DND-41 (cell line): Measurements from ENCODE around the gene PBOV1.

Experiments
- ATAC-seq: fragments of 200-7000 bp; cut with Tn5 transposase; 3 replicates; pipeline ENCODE4 v1.9.1; 2021; ENCODE audit warnings: low read depth; ENCODE audit not compliant: insufficient read depth
- DNase-seq: peaks from one replicate; pipeline ENCODE4 v3.0.0-alpha.2; 2020
- H2AFZ ChIP-seq: 2 replicates; pipeline ENCODE4 v1.6.0; 2012; ENCODE audit warnings: low read depth, low read length
- H3K27ac ChIP-seq: 2 replicates; pipeline ENCODE4 v1.5.1; 2012; ENCODE audit warnings: low read length, inconsistent platforms
- H3K27me3 ChIP-seq: fragments of 200-600 bp; sonication (generic); 2 replicates; pipeline ENCODE4 v1.6.0; 2012; ENCODE audit warnings: low read length, mild to moderate bottlenecking, inconsistent platforms; ENCODE audit not compliant: insufficient read depth, poor library complexity
- H3K36me3 ChIP-seq: 2 replicates; pipeline ENCODE4 v1.5.1; 2012; ENCODE audit warnings: low read length, inconsistent platforms; ENCODE audit not compliant: insufficient read depth
- H3K4me1 ChIP-seq: 2 replicates; pipeline ENCODE4 v1.5.1; 2012; ENCODE audit warnings: mild to moderate bottlenecking, low read length; ENCODE audit not compliant: insufficient read depth
- H3K4me2 ChIP-seq: 2 replicates; pipeline ENCODE4 v1.6.0; 2012; ENCODE audit warnings: mild to moderate bottlenecking, moderate library complexity, low read length, inconsistent platforms; ENCODE audit not compliant: insufficient read depth
- H3K4me3 ChIP-seq, 2 experiments: fragments of 200-600 bp in 1 of 2; shearing (Covaris generic) in 1 of 2; 2 replicates each; pipeline ENCODE4 v1.5.1; 2012 to 2016; ENCODE audit warnings: inconsistent platforms in 2 of 2, low read length in 2 of 2, mild to moderate bottlenecking in 2 of 2, low read depth in 1 of 2, moderate library complexity in 1 of 2
- H3K79me2 ChIP-seq: 2 replicates; pipeline ENCODE4 v1.6.0; 2012; ENCODE audit warnings: low read length, inconsistent platforms; ENCODE audit not compliant: insufficient read depth
- H3K9ac ChIP-seq: 2 replicates; pipeline ENCODE4 v1.6.0; 2012; ENCODE audit warnings: low read depth, mild to moderate bottlenecking, inconsistent platforms, low read length, moderate library complexity
- H3K9me3 ChIP-seq: 2 replicates; pipeline ENCODE4 v1.5.1; 2012; ENCODE audit warnings: low read length, moderate library complexity, mild to moderate bottlenecking, inconsistent platforms; ENCODE audit not compliant: insufficient read depth, severe bottlenecking
- H4K20me1 ChIP-seq: 2 replicates; pipeline ENCODE4 v1.6.0; 2012; ENCODE audit warnings: low read length; ENCODE audit not compliant: insufficient read depth
- EZH2 ChIP-seq: IDR thresholded peaks from 3 replicates; pipeline ENCODE4 v1.6.1; 2012; ENCODE audit warnings: borderline replicate concordance, low read depth, mild to moderate bottlenecking, moderate library complexity, low read length, inconsistent platforms; ENCODE audit not compliant: severe bottlenecking
- TF ChIP-seq, protein P1 (sequence below): IDR thresholded peaks from 2 replicates; pipeline ENCODE4 v1.5.1; 2012; ENCODE audit warnings: borderline replicate concordance, low read length, moderate library complexity, mild to moderate bottlenecking; ENCODE audit not compliant: poor library complexity, severe bottlenecking; ENCODE audit errors: extremely low read depth

The PBOV1 gene

GRCh38 chr6:138242987-138243592, 24.8 kb upstream of the PBOV1 start:
- peaks cover 32% of the 10 kb centered on the region for H3K27me3 ChIP-seq
- no peak overlapping the region for H3K9ac ChIP-seq
- no peaks in the 10 kb centered on the region for H3K4me1 ChIP-seq
- H3K4me3 ChIP-seq = no peak overlapping the region
- TF ChIP-seq, protein P1, sequence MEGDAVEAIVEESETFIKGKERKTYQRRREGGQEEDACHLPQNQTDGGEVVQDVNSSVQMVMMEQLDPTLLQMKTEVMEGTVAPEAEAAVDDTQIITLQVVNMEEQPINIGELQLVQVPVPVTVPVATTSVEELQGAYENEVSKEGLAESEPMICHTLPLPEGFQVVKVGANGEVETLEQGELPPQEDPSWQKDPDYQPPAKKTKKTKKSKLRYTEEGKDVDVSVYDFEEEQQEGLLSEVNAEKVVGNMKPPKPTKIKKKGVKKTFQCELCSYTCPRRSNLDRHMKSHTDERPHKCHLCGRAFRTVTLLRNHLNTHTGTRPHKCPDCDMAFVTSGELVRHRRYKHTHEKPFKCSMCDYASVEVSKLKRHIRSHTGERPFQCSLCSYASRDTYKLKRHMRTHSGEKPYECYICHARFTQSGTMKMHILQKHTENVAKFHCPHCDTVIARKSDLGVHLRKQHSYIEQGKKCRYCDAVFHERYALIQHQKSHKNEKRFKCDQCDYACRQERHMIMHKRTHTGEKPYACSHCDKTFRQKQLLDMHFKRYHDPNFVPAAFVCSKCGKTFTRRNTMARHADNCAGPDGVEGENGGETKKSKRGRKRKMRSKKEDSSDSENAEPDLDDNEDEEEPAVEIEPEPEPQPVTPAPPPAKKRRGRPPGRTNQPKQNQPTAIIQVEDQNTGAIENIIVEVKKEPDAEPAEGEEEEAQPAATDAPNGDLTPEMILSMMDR = no peak
- no peak for TF ChIP-seq EZH2
- H3K4me2 ChIP-seq = no peak overlapping the region
- DNase-seq = no peak
- H3K36me3 ChIP-seq = no peaks in the 10 kb centered on the region
- no peaks in the 10 kb centered on the region for H3K9me3 ChIP-seq
- H2AFZ ChIP-seq = no peak overlapping the region
- H3K27ac ChIP-seq = no peak overlapping the region
- no peak for ATAC-seq
- no peaks in the 10 kb centered on the region for H4K20me1 ChIP-seq
- H3K79me2 ChIP-seq = no peaks in the 10 kb centered on the region

DNA sequence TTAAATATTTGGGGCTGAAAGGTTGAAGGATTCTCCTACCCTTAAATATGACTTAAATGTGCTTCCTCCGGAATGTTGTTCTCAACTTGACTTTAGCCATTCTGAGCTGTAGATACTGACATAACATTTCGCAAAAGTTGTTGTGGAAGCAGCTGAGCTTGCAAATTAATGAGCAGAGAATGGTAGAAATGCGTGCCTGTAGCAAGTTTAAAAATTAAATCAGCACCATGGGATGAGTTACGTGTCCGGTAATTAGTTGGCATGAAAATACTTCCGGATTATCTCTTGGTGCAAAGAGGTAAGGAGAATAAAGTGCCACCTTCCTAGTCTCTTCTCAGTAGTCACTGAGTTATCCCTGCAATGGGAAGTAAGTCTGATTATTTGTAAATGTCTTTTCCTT, 23.6 kb upstream of the PBOV1 start:
- DNase-seq (no peak), ATAC-seq (no peak)
- H3K4me2 ChIP-seq = no peak overlapping the region
- H3K79me2 ChIP-seq = no peaks in the 10 kb centered on the region
- H3K27me3 ChIP-seq = peaks cover 23% of the 10 kb centered on the region
- no peaks in the 10 kb centered on the region for H4K20me1 ChIP-seq
- no peaks in the 10 kb centered on the region for H3K4me1 ChIP-seq
- H3K27ac ChIP-seq = no peak overlapping the region
- no peak for TF ChIP-seq EZH2
- TF ChIP-seq, protein P1 = no peak
- H3K4me3 ChIP-seq = no peak overlapping the region
- no peaks in the 10 kb centered on the region for H3K36me3 ChIP-seq
- H3K9me3 ChIP-seq = no peaks in the 10 kb centered on the region
- no peak overlapping the region for H3K9ac ChIP-seq
- no peak overlapping the region for H2AFZ ChIP-seq

DNA sequence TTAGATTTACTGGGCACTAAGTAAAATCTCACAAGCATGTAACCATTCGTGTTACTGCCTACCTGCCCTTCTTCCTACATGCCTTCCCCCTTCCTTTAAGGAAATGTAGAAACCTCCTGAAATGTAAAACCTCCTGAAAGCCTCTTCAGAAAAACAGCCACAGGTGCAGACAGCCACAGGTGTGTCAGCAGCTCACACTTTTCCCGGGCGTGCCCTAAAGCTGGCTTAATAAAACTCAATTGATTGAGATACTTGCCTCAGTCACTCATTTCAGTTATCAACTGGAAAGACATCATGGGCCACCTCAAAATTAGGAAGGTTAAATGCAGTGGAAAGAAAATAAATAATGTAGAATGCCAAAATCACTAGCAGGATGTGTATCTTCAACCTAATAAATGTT, 23.1 kb upstream of the PBOV1 start:
- Histone ChIP-seq H3K9ac (no peak overlapping the region), H3K27me3 (peaks cover 22% of the 10 kb centered on the region), H3K27ac (no peak overlapping the region), H3K36me3 (no peaks in the 10 kb centered on the region), H3K9me3 (no peaks in the 10 kb centered on the region), H2AFZ (no peak overlapping the region), H3K79me2 (no peaks in the 10 kb centered on the region), H4K20me1 (no peaks in the 10 kb centered on the region), H3K4me1 (no peaks in the 10 kb centered on the region), H3K4me2 (no peak overlapping the region), H3K4me3 (no peak overlapping the region)
- DNase-seq = no peak
- TF ChIP-seq EZH2 = no peak
- TF ChIP-seq, protein P1 = no peak
- no peak for ATAC-seq
